ENCODE results near the gene STX11. TPM values are rescaled to one million over a fixed set of nuclear protein-coding genes. Genes with fewer than 3 reads are reported as not detected.

The STX11 gene
- total RNA-seq, 5 donors from 2014 or later (not counting 1 experiment from before 2014, with no cell fraction given) = 4.3 to 12.6 (median 10.7) TPM

- CTCF ChIA-PET = interaction anchor here in 1 of 2 donors (0.7 to 2.2 kb wide), 2 partner anchors 112 to 251 kb away, joined by 3 to 26 read pairs; no protein-coding TSS in a partner anchor
These were observed 67.5 kb downstream of the STX11 start for GRCh38 chr6:144217797-144218196.

GRCh38 chr6:144219056-144219685 lies 68.9 kb downstream of the STX11 start:
- H3K9me3 Mint-ChIP-seq = no peaks in the 10 kb centered on the region
- ATAC-seq (replicated peaks in 1 of 4) (no peak), DNase-seq (peak in 1 of 35 experiments; percentile 68)
- Histone ChIP-seq H3K4me3 (ENCODE audit: control insufficient read depth in 1 of 2, extremely low read depth in 1 of 2, low read length in 1 of 2) (no peak overlapping the region), H3K27me3 (replicated peaks in 1 of 2; ENCODE audit: control insufficient read depth in 2 of 2, extremely low read depth in 1 of 2, insufficient read depth in 2 of 2, low read length in 1 of 2) (no peaks in the 10 kb centered on the region), H3K4me1 (ENCODE audit: control insufficient read depth in 1 of 2, extremely low read depth in 1 of 2, insufficient read depth in 2 of 2, low read length in 2 of 2) (peaks cover 8 to 27% of the 10 kb centered on the region in 2 experiments), H3K9me3 (no peaks in the 10 kb centered on the region), H3K27ac (ENCODE audit: low read length) (peak overlapping the region; percentile 44), H3K36me3 (ENCODE audit: control insufficient read depth in 2 of 2, extremely low read depth in 1 of 2, insufficient read depth in 1 of 2, low read length in 1 of 2) (no peaks in the 10 kb centered on the region)
- POLR2A ChIA-PET = interaction anchor here in 1 of 2 donors (0.5 to 0.6 kb wide), 2 partner anchors 124 to 1512 kb away, joined by 3 to 7 read pairs; no protein-coding TSS in a partner anchor
- H3K36me3 Mint-ChIP-seq = no peaks in the 10 kb centered on the region
- H3K4me3 Mint-ChIP-seq = no peak overlapping the region
- H3K4me1 Mint-ChIP-seq = peaks cover 37 to 42% (median 41%) of the 10 kb centered on the region in 3 donors
- 20% methylated on average over 1 of the region's 3 CpGs for WGBS (ENCODE audit: insufficient coverage)
- CTCF ChIA-PET = interaction anchor here (0.6 to 2.2 kb wide), 14 partner anchors 47 to 279 kb away, joined by 3 to 26 read pairs (median 4); partner anchors contain the start of gene SF3B5 (in 1 of the 2)
- peaks cover 0 to 3% of the 10 kb centered on the region in 2 donors for H3K27me3 Mint-ChIP-seq
- H3K27ac Mint-ChIP-seq = no peak overlapping the region

More at GRCh38 chr6:144217797-144218196, 67.5 kb downstream of the STX11 start:
- H3K27ac ChIP-seq (ENCODE audit: low read length) = peak overlapping the region; percentile 8
- peaks cover 8 to 27% of the 10 kb centered on the region in 2 experiments for H3K4me1 ChIP-seq (ENCODE audit: control insufficient read depth in 1 of 2, extremely low read depth in 1 of 2, insufficient read depth in 2 of 2, low read length in 2 of 2)
- no peaks in the 10 kb centered on the region for H3K27me3 ChIP-seq (replicated peaks in 1 of 2; ENCODE audit: control insufficient read depth in 2 of 2, extremely low read depth in 1 of 2, insufficient read depth in 2 of 2, low read length in 1 of 2)
- H3K27ac Mint-ChIP-seq = peak overlapping the region; percentile 99
- no peaks in the 10 kb centered on the region for H3K36me3 Mint-ChIP-seq
- H3K4me3 Mint-ChIP-seq = peak overlapping the region; percentile 3 to 91 (median 83)
- POLR2A ChIA-PET = interaction anchor here in 1 of 2 donors (0.6 kb wide), 1 partner anchor 116 kb away, joined by 3 read pairs; no protein-coding TSS in a partner anchor
- peaks cover 0 to 3% of the 10 kb centered on the region in 2 donors for H3K27me3 Mint-ChIP-seq
- no peaks in the 10 kb centered on the region for H3K9me3 ChIP-seq
- no peaks in the 10 kb centered on the region for H3K9me3 Mint-ChIP-seq
- ATAC-seq (replicated peaks in 1 of 4) (no peak), DNase-seq (peak in 1 of 35 experiments; percentile 13)
- no peaks in the 10 kb centered on the region for H3K36me3 ChIP-seq (ENCODE audit: control insufficient read depth in 2 of 2, extremely low read depth in 1 of 2, insufficient read depth in 1 of 2, low read length in 1 of 2)
- H3K4me3 ChIP-seq (ENCODE audit: control insufficient read depth in 1 of 2, extremely low read depth in 1 of 2, low read length in 1 of 2) = no peak overlapping the region
- H3K4me1 Mint-ChIP-seq = peaks cover 37 to 42% (median 41%) of the 10 kb centered on the region in 3 donors

DNA sequence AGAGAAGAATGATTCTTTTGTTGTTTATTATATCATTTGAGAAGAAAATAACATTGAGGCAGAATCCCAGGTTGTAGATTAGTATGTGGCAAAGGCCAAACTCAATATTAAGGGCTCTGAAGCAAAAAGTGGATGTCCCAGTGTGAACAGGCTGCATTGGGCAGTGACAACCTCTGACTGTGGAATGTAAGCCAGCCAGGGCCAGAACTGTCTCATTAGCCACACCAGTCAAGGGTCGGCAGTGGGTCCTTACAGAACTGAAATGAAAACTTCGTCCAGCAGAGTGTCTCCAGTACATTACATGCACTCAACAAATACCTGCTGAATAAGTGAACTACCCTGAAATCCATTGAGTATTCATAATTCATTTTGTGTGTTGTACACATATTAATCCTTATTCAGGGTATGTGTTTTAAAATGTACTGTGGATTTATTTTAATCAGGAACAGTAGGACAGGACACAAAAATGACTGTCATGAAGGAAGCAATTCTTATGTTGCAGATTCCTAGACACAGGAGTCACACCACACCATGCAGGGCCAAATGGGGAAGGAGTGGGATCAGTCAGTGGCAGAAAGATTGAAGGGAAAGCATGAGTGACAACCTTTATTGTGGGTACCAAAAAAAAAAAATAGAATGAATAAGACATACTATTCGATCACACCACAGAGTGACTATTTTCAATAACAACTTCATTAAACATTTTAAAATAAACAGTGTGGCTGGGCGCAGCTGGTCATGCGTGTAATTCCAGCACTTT lies 69.9 kb downstream of the STX11 start:
- Histone ChIP-seq H3K4me3 (ENCODE audit: control insufficient read depth in 1 of 2, extremely low read depth in 1 of 2, low read length in 1 of 2) (no peak overlapping the region), H3K4me1 (ENCODE audit: control insufficient read depth in 1 of 2, extremely low read depth in 1 of 2, insufficient read depth in 2 of 2, low read length in 2 of 2) (peaks cover 8 to 21% of the 10 kb centered on the region in 2 experiments), H3K27me3 (replicated peaks in 1 of 2; ENCODE audit: control insufficient read depth in 2 of 2, extremely low read depth in 1 of 2, insufficient read depth in 2 of 2, low read length in 1 of 2) (no peaks in the 10 kb centered on the region), H3K27ac (ENCODE audit: low read length) (no peak overlapping the region), H3K9me3 (no peaks in the 10 kb centered on the region), H3K36me3 (ENCODE audit: control insufficient read depth in 2 of 2, extremely low read depth in 1 of 2, insufficient read depth in 1 of 2, low read length in 1 of 2) (no peaks in the 10 kb centered on the region)
- WGBS (ENCODE audit: insufficient coverage) = 100% methylated on average over 2 of the region's 5 CpGs
- no peak for ATAC-seq (replicated peaks in 1 of 4)
- H3K4me1 Mint-ChIP-seq = peaks cover 34 to 41% (median 37%) of the 10 kb centered on the region in 3 donors
- no peaks in the 10 kb centered on the region for H3K36me3 Mint-ChIP-seq
- POLR2A ChIA-PET = no interaction called here
- H3K27ac Mint-ChIP-seq = no peak overlapping the region
- no peak overlapping the region for H3K4me3 Mint-ChIP-seq
- H3K9me3 Mint-ChIP-seq = no peaks in the 10 kb centered on the region
- CTCF ChIA-PET = interaction anchor here in 1 of 2 donors (0.6 to 1.8 kb wide), 3 partner anchors 46 to 117 kb away, joined by 3 to 4 read pairs (median 3); no protein-coding TSS in a partner anchor
- no peak for DNase-seq
- H3K27me3 Mint-ChIP-seq = peaks cover 0 to 3% of the 10 kb centered on the region in 2 donors

DNA sequence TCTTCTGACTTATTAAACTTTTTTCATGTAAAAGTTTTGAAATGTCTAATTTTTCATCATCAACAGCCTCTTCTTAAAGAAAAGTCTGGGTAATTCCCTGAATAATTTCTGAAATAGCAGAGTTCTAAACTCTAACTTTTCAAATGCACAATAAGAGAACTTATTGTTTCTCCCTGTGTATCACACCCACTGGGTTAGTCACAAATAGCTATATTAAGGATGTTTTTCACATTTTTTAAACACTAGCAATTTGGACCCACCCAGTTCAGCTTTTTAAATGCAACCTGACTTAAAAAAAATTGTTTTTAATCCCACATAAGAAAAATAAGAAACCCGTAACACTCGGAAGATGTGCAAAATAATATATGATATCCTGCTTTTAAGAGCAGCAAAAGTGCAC lies 73.4 kb downstream of the STX11 start:
- Histone ChIP-seq H3K27me3 (replicated peaks in 1 of 2; ENCODE audit: control insufficient read depth in 2 of 2, extremely low read depth in 1 of 2, insufficient read depth in 2 of 2, low read length in 1 of 2) (no peaks in the 10 kb centered on the region), H3K4me3 (ENCODE audit: control insufficient read depth in 1 of 2, extremely low read depth in 1 of 2, low read length in 1 of 2) (no peak overlapping the region), H3K36me3 (ENCODE audit: control insufficient read depth in 2 of 2, extremely low read depth in 1 of 2, insufficient read depth in 1 of 2, low read length in 1 of 2) (no peaks in the 10 kb centered on the region), H3K9me3 (no peaks in the 10 kb centered on the region), H3K27ac (ENCODE audit: low read length) (no peak overlapping the region), H3K4me1 (ENCODE audit: control insufficient read depth in 1 of 2, extremely low read depth in 1 of 2, insufficient read depth in 2 of 2, low read length in 2 of 2) (no peaks in the 10 kb centered on the region)
- ATAC-seq (replicated peaks in 1 of 4) = no peak
- no CpG with 5 or more reads among the region's 2 CpGs for WGBS (ENCODE audit: insufficient coverage)
- H3K4me3 Mint-ChIP-seq = no peak overlapping the region
- H3K36me3 Mint-ChIP-seq = no peaks in the 10 kb centered on the region
- H3K27me3 Mint-ChIP-seq = no peaks in the 10 kb centered on the region
- peaks cover 9 to 13% (median 12%) of the 10 kb centered on the region in 3 donors for H3K4me1 Mint-ChIP-seq
- no peak for DNase-seq
- POLR2A ChIA-PET = no interaction called here
- H3K27ac Mint-ChIP-seq = no peak overlapping the region
- H3K9me3 Mint-ChIP-seq = no peaks in the 10 kb centered on the region
- CTCF ChIA-PET = interaction anchor here (0.6 to 1.0 kb wide), 2 partner anchors 119 to 253 kb away, joined by 4 read pairs; no protein-coding TSS in a partner anchor

- no peak overlapping the region for H3K4me3 ChIP-seq (ENCODE audit: control insufficient read depth in 1 of 2, extremely low read depth in 1 of 2, low read length in 1 of 2)
- no peak overlapping the region for H3K4me3 Mint-ChIP-seq
- no peaks in the 10 kb centered on the region for H3K36me3 ChIP-seq (ENCODE audit: control insufficient read depth in 2 of 2, extremely low read depth in 1 of 2, insufficient read depth in 1 of 2, low read length in 1 of 2)
- H3K9me3 Mint-ChIP-seq = no peaks in the 10 kb centered on the region
- POLR2A ChIA-PET = no interaction called here
- no CpG with 5 or more reads among the region's 3 CpGs for WGBS (ENCODE audit: insufficient coverage)
- H3K27me3 Mint-ChIP-seq = no peaks in the 10 kb centered on the region
- H3K27me3 ChIP-seq (replicated peaks in 1 of 2; ENCODE audit: control insufficient read depth in 2 of 2, extremely low read depth in 1 of 2, insufficient read depth in 2 of 2, low read length in 1 of 2) = no peaks in the 10 kb centered on the region
- CTCF ChIA-PET = no interaction called here
- no peak for DNase-seq
- H3K36me3 Mint-ChIP-seq = no peaks in the 10 kb centered on the region
- no peak overlapping the region for H3K27ac ChIP-seq (ENCODE audit: low read length)
- H3K4me1 Mint-ChIP-seq = no peaks in the 10 kb centered on the region
- no peak overlapping the region for H3K27ac Mint-ChIP-seq
- no peak for ATAC-seq (replicated peaks in 1 of 4)
- H3K4me1 ChIP-seq (ENCODE audit: control insufficient read depth in 1 of 2, extremely low read depth in 1 of 2, insufficient read depth in 2 of 2, low read length in 2 of 2) = no peaks in the 10 kb centered on the region
- no peaks in the 10 kb centered on the region for H3K9me3 ChIP-seq
These were observed 81.4 kb downstream of the STX11 start for GRCh38 chr6:144231721-144232120.

GRCh38 chr6:144232176-144232831 lies 82.0 kb downstream of the STX11 start:
- POLR2A ChIA-PET = no interaction called here

More at GRCh38 chr6:144232176-144232831, 82.0 kb downstream of the STX11 start:
- Mint-ChIP-seq H3K27me3 (no peaks in the 10 kb centered on the region), H3K4me3 (no peak overlapping the region), H3K36me3 (no peaks in the 10 kb centered on the region), H3K27ac (no peak overlapping the region), H3K4me1 (no peaks in the 10 kb centered on the region), H3K9me3 (no peaks in the 10 kb centered on the region)
- no peak for ATAC-seq (replicated peaks in 1 of 4)
- no peaks in the 10 kb centered on the region for H3K9me3 ChIP-seq
- no peak overlapping the region for H3K4me3 ChIP-seq (ENCODE audit: control insufficient read depth in 1 of 2, extremely low read depth in 1 of 2, low read length in 1 of 2)
- no peaks in the 10 kb centered on the region for H3K36me3 ChIP-seq (ENCODE audit: control insufficient read depth in 2 of 2, extremely low read depth in 1 of 2, insufficient read depth in 1 of 2, low read length in 1 of 2)
- WGBS (ENCODE audit: insufficient coverage) = no CpG with 5 or more reads among the region's 4 CpGs
- DNase-seq = no peak
- H3K27me3 ChIP-seq (replicated peaks in 1 of 2; ENCODE audit: control insufficient read depth in 2 of 2, extremely low read depth in 1 of 2, insufficient read depth in 2 of 2, low read length in 1 of 2) = no peaks in the 10 kb centered on the region
- H3K27ac ChIP-seq (ENCODE audit: low read length) = no peak overlapping the region
- H3K4me1 ChIP-seq (ENCODE audit: control insufficient read depth in 1 of 2, extremely low read depth in 1 of 2, insufficient read depth in 2 of 2, low read length in 2 of 2) = no peaks in the 10 kb centered on the region
- CTCF ChIA-PET = interaction anchor here in 1 of 2 donors (0.6 kb wide), 1 partner anchor 87 kb away, joined by 3 read pairs; no protein-coding TSS in a partner anchor

Measured in T-cell (primary cell).